Kidney (tissue), 14 donors: ENCODE measurements around the gene JARID2. TPM values are rescaled to one million over a fixed set of nuclear protein-coding genes. Genes with fewer than 3 reads are reported as not detected.

ENCODE experiments used
- DNase-seq, 5 donors: peaks; one replicate each; pipeline ENCODE4 v3.0.0-alpha.2; 2013 to 2020
- FAIRE-seq: peaks from 2 replicates; lab custom pipeline; 2012; peaks lifted over from hg19 to GRCh38; lab: Jason Lieb, UNC
- H3K27ac ChIP-seq, 2 donors: one replicate each; pipeline ENCODE4 v1.7.0; 2013; ENCODE audit warnings: low read depth in 2 of 2, low read length in 2 of 2, inconsistent platforms in 1 of 2
- H3K27me3 ChIP-seq: one replicate; pipeline ENCODE4 v1.7.1; 2013; ENCODE audit warnings: low read length, inconsistent platforms; ENCODE audit not compliant: control insufficient read depth, insufficient read depth
- H3K36me3 ChIP-seq, 3 donors: one replicate each; pipeline versions ENCODE4 v1.7.0 to v1.7.1; 2013; ENCODE audit warnings: low read length in 3 of 3, control low read depth in 1 of 3, inconsistent platforms in 1 of 3; ENCODE audit not compliant: insufficient read depth in 3 of 3, control insufficient read depth in 2 of 3
- H3K4me1 ChIP-seq, 3 donors: one replicate each; pipeline versions ENCODE4 v1.7.0 to v1.7.1; 2013; ENCODE audit warnings: low read length in 3 of 3, inconsistent platforms in 1 of 3, low read depth in 1 of 3; ENCODE audit not compliant: control insufficient read depth in 2 of 3, insufficient read depth in 2 of 3
- H3K4me3 ChIP-seq, 3 donors: one replicate each; pipeline versions ENCODE4 v1.7.0 to v1.8.1; 2013; ENCODE audit warnings: low read length in 3 of 3, control low read depth in 1 of 3, inconsistent platforms in 1 of 3
- H3K9ac ChIP-seq, 3 donors: one replicate each; pipeline versions ENCODE4 v1.7.0 to v1.7.1; 2013; ENCODE audit warnings: low read length in 3 of 3, control low read depth in 1 of 3, inconsistent platforms in 1 of 3
- H3K9me3 ChIP-seq, 3 donors: one replicate each; pipeline versions ENCODE4 v1.7.0 to v1.7.1; 2013; ENCODE audit warnings: low read length in 3 of 3, control low read depth in 1 of 3, inconsistent platforms in 1 of 3; ENCODE audit not compliant: control insufficient read depth in 2 of 3, insufficient read depth in 1 of 3
- intact Hi-C: fragments of 100-400 bp; cut with DNase I; formaldehyde crosslinking; loops from one replicate; pipeline ENCODE4 v1.11.1; 2022
- polyA plus RNA-seq: library from polyadenylated mRNA; stranded (reverse); fragments of 350-450 nt; fragmentation: Illumina TruSeq; extraction: RNeasy Lipid Tissue Mini Kit (QIAGEN cat#74804); gene quantifications from one replicate; pipeline ENCODE4 v1.2.3, GENCODE V29; 2014; ENCODE audit warnings: low read depth, low replicate concordance; ENCODE audit not compliant: insufficient read depth
- total RNA-seq: library from RNA; stranded (reverse); fragmentation: NEBNext Ultra II Directional; extraction: Animal tissue kit (Norgen Biotek cat#: 25700); gene quantifications from one replicate; pipeline ENCODE4 v1.2.1, GENCODE V29; 2021
- TF ChIP-seq, protein P1 (sequence below): IDR thresholded peaks from 3 replicates; pipeline ENCODE4 v1.5.1; 2012; ENCODE audit warnings: mild to moderate bottlenecking, moderate library complexity, borderline replicate concordance; ENCODE audit not compliant: insufficient read depth; ENCODE audit errors: extremely low read depth
- donor health status: control.
- donor health status: control.
- donor health status: control.
- donor health status: control.
- donor health status: control.
- donor health status: DM: yes; HTN: yes; CAD: no.
- donor health status: Normal renal cell carcinoma (clear cell type).

JARID2 gene
- total and polyA plus RNA-seq, 2 donors from 2014 or later, result 1.8 to 12.3 TPM

DNA sequence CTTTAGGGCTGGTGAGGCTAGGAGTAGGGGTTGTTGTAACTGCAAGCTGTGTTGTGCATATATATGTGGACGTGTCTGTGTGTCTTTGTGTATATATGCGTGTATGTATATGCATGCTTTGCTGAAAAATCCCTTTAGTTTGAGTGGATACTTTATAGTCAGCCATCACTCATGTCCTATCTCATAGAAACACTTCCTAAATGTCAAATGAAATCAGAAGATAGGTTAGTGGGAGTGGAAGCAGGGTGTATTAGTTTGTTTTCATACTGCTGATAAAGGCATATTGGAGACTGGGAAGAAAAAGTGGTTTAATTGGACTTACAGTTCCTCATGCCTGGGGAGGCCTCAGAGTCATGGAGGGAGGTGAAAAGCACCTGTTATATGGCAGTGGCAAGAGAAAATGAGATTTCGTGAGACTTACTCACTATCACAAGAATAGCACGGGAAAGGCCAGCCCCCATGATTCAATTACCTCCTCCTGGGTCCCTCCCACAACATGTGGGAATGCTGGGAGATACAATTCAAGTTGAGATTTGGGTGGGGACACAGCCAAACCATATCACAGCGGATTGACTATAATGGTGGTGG lies 131.1 kb downstream of the JARID2 start:
- TF ChIP-seq, protein P1, sequence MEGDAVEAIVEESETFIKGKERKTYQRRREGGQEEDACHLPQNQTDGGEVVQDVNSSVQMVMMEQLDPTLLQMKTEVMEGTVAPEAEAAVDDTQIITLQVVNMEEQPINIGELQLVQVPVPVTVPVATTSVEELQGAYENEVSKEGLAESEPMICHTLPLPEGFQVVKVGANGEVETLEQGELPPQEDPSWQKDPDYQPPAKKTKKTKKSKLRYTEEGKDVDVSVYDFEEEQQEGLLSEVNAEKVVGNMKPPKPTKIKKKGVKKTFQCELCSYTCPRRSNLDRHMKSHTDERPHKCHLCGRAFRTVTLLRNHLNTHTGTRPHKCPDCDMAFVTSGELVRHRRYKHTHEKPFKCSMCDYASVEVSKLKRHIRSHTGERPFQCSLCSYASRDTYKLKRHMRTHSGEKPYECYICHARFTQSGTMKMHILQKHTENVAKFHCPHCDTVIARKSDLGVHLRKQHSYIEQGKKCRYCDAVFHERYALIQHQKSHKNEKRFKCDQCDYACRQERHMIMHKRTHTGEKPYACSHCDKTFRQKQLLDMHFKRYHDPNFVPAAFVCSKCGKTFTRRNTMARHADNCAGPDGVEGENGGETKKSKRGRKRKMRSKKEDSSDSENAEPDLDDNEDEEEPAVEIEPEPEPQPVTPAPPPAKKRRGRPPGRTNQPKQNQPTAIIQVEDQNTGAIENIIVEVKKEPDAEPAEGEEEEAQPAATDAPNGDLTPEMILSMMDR, result no peak
- no peak overlapping the region for H3K9ac ChIP-seq
- H3K27ac ChIP-seq, result no peak overlapping the region
- H3K4me1 ChIP-seq, result no peaks in the 10 kb centered on the region
- peaks cover 0 to 2% (median 0%) of the 10 kb centered on the region in 3 donors for H3K36me3 ChIP-seq
- intact Hi-C loops, result no loop called here
- FAIRE-seq (no peak), DNase-seq (no peak)
- H3K27me3 ChIP-seq, result no peaks in the 10 kb centered on the region
- no peak overlapping the region for H3K4me3 ChIP-seq
- H3K9me3 ChIP-seq, result no peaks in the 10 kb centered on the region

DNA sequence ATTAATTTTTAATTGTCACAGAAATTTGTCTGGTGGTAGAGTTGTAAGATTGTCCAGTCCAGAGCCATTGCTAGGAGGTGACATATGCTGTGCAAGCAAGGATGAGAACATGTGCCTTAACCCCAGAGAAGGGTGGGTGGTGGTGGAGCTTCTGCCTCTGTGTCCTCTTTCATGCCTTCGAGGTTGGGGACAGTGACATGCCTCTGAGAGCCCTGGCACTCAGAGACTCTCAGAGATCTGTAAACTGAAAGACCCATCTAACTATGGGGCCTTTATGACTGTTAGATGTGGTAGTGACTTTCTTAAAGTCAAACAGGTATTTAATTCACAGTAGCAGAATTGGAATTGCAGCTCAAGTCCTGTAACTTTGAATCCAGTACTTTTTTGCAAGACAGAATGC lies 132.4 kb downstream of the JARID2 start:
- no peak for FAIRE-seq
- TF ChIP-seq, protein P1, result no peak

DNA sequence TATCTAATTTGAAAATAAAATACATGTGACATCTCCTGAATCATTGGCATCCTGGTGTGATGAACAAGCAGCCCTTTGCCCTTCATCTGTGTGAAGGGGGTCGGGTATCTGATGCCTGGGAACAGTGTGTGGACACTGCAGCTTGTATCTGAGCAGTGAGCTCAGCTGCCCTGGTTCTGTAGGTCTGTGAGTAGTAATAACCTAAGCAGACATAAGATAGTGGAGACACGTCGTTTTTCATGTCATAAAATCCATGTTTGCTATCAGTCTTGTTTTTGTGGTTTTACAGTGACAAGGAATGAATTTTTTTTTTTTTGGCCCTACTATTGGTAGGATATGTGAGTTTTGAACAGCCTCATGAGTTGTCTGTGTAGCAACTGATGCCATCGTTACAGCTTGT lies 133.0 kb downstream of the JARID2 start:
- Histone ChIP-seq H3K36me3 (peaks cover 0 to 2% (median 0%) of the 10 kb centered on the region in 3 donors), H3K9ac (no peak overlapping the region), H3K27me3 (no peaks in the 10 kb centered on the region), H3K9me3 (no peaks in the 10 kb centered on the region), H3K27ac (no peak overlapping the region), H3K4me3 (no peak overlapping the region), H3K4me1 (no peaks in the 10 kb centered on the region)
- DNase-seq (no peak), FAIRE-seq (no peak)
- intact Hi-C loops, result no loop called here
- TF ChIP-seq, protein P1, result no peak

More for the DNA sequence above, 132.4 kb downstream of the JARID2 start:
- Histone ChIP-seq H3K27me3 (no peaks in the 10 kb centered on the region), H3K4me3 (no peak overlapping the region), H3K36me3 (peaks cover 0 to 2% (median 0%) of the 10 kb centered on the region in 3 donors), H3K4me1 (no peaks in the 10 kb centered on the region), H3K9ac (no peak overlapping the region), H3K27ac (no peak overlapping the region), H3K9me3 (no peaks in the 10 kb centered on the region)
- intact Hi-C loops, result no loop called here
- no peak for DNase-seq

DNA sequence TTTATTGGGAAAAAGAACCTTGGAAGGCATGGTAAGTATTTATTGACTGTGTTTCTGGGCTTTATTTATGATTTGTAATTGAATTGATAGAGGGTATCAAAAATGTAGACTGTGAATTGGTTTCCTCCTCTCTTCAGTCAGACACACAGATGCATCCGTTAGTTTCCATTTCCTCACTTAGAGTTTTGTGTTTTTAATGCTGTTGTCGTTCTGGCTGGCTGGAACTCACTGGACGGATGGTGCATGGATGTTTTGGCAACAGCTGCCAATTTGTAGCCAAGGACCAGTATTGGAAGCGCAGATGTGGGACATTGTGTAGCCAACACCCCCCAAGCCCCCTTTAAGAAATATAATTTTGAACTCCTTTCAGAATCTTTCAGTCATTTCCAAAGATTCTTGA lies 134.5 kb downstream of the JARID2 start:
- Histone ChIP-seq H3K9ac (no peak overlapping the region), H3K27ac (no peak overlapping the region), H3K4me1 (peaks cover 0 to 3% (median 2%) of the 10 kb centered on the region in 3 donors), H3K36me3 (no peaks in the 10 kb centered on the region), H3K27me3 (no peaks in the 10 kb centered on the region), H3K9me3 (no peaks in the 10 kb centered on the region), H3K4me3 (no peak overlapping the region)
- DNase-seq, result no peak
- TF ChIP-seq, protein P1, result no peak
- FAIRE-seq, result no peak
- intact Hi-C loops, result no loop called here
